AG10803 (cell line): ENCODE results near the gene TMBIM6.
"Not testable (repeated sequence)": the region's sequence is repeated elsewhere in the genome, so short reads cannot be mapped to it uniquely, and the experiment has no call there.

ENCODE experiments used
- DNase-seq: peaks from one replicate; pipeline ENCODE4 v3.0.0; 2010; ENCODE audit warnings: low read depth
- H3K4me3 ChIP-seq: 2 replicates; pipeline ENCODE4 v1.5.1; 2011; ENCODE audit warnings: mild to moderate bottlenecking, low read length, control low read depth
- TF ChIP-seq, protein P1 (sequence below): conservative IDR thresholded peaks from 2 replicates; pipeline ENCODE4 v1.5.1; 2011; ENCODE audit warnings: mild to moderate bottlenecking, low read length, control low read depth, inconsistent platforms

TMBIM6 gene

GRCh38 chr12:49777800-49778748 lies 36.7 kb downstream of the TMBIM6 start:
- TF ChIP-seq, protein P1, sequence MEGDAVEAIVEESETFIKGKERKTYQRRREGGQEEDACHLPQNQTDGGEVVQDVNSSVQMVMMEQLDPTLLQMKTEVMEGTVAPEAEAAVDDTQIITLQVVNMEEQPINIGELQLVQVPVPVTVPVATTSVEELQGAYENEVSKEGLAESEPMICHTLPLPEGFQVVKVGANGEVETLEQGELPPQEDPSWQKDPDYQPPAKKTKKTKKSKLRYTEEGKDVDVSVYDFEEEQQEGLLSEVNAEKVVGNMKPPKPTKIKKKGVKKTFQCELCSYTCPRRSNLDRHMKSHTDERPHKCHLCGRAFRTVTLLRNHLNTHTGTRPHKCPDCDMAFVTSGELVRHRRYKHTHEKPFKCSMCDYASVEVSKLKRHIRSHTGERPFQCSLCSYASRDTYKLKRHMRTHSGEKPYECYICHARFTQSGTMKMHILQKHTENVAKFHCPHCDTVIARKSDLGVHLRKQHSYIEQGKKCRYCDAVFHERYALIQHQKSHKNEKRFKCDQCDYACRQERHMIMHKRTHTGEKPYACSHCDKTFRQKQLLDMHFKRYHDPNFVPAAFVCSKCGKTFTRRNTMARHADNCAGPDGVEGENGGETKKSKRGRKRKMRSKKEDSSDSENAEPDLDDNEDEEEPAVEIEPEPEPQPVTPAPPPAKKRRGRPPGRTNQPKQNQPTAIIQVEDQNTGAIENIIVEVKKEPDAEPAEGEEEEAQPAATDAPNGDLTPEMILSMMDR, result peak; percentile 83
- H3K4me3 ChIP-seq, result no peak overlapping the region
- DNase-seq, result peak; percentile 21

GRCh38 chr12:49779581-49779980 lies 38.2 kb downstream of the TMBIM6 start:
- TF ChIP-seq, protein P1, result no peak
- no peak for DNase-seq
- no peak overlapping the region for H3K4me3 ChIP-seq

DNA sequence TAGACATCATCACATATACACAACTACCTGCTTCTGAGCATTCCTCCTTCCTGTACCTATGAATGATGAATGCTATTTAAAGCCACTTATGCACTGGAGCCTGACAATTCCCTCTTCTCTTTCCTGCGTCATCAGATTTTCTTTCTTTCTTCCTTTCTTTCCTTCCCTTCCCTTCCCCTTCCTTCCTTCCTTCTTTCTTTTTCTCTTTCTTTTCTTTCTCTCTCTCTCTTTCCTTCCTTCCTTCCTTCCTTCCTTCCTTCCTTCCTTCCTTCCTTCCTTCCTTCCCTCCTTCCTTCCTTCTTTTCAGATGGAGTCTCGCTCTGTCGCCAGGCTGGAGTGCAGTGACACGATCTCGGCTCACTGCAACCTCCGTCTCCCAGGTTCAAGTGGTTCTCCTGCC lies 39.6 kb downstream of the TMBIM6 start:
- H3K4me3 ChIP-seq, DNase-seq: not testable (repeated sequence)

GRCh38 chr12:49783917-49784676 lies 42.7 kb downstream of the TMBIM6 start:
- TF ChIP-seq, protein P1, result no peak
- H3K4me3 ChIP-seq, result no peak overlapping the region
- DNase-seq, result peak; percentile 79

- no peak overlapping the region for H3K4me3 ChIP-seq
- DNase-seq, result peak; percentile 41
Measured at GRCh38 chr12:49784756-49785409, 43.5 kb downstream of the TMBIM6 start.

GRCh38 chr12:49787672-49788071 lies 46.3 kb downstream of the TMBIM6 start:
- DNase-seq, result no peak
- TF ChIP-seq, protein P1, result no peak

More at GRCh38 chr12:49784756-49785409, 43.5 kb downstream of the TMBIM6 start:
- TF ChIP-seq, protein P1, result no peak

DNA sequence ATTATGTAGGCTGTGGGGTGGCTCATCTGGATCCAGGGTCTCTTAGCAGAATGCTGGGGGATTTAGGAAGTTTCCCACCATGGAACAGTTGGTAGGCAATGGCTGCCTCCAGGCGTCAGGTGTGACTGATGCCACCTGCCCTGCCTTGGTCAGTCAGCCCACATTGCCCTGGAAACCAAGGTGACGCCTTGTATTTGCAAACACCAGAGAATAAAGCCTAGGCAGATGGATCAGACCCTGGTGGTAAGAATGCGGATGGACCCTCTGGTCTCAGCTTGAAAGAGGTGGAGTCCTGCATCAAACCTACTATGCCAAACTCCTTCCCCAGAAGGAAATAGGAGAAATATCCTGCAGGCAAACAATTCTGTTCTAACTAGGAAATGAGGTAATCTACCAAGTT lies 48.6 kb downstream of the TMBIM6 start:
- no peak overlapping the region for H3K4me3 ChIP-seq
- no peak for DNase-seq
- TF ChIP-seq, protein P1, result no peak; the same call in 1 of the 2 replicates

More at GRCh38 chr12:49787672-49788071, 46.3 kb downstream of the TMBIM6 start:
- no peak overlapping the region for H3K4me3 ChIP-seq
